Skeletal muscle satellite cell (primary cell): Measurements from ENCODE around the gene OLFML2B.

Experiments
- H3K27me3 ChIP-seq: 2 replicates; pipeline ENCODE4 v1.7.0; 2013; ENCODE audit warnings: low read length; ENCODE audit not compliant: control insufficient read depth, insufficient read depth
- H3K36me3 ChIP-seq: 2 replicates; pipeline ENCODE4 v1.7.0; 2013; ENCODE audit warnings: mild to moderate bottlenecking, control low read depth, low read length; ENCODE audit not compliant: insufficient read depth
- H3K4me1 ChIP-seq: 2 replicates; pipeline ENCODE4 v1.7.0; 2013; ENCODE audit warnings: low read length; ENCODE audit not compliant: control insufficient read depth, insufficient read depth
- H3K4me2 ChIP-seq: 2 replicates; pipeline ENCODE4 v1.7.0; 2013; ENCODE audit warnings: mild to moderate bottlenecking, low read length
- H3K4me3 ChIP-seq: 2 replicates; pipeline ENCODE4 v1.7.0; 2013; ENCODE audit warnings: low read length
- H3K9ac ChIP-seq: 2 replicates; pipeline ENCODE4 v1.7.0; 2013; ENCODE audit warnings: mild to moderate bottlenecking, low read depth, low read length, moderate library complexity
- H3K9me3 ChIP-seq: replicated peaks from 2 replicates; pipeline ENCODE4 v1.7.0; 2013; ENCODE audit warnings: mild to moderate bottlenecking, control low read depth, low read length

The OLFML2B gene

GRCh38 chr1:161941726-161942436, 81.8 kb downstream of the OLFML2B start:
- peaks cover 5% of the 10 kb centered on the region for H3K4me1 ChIP-seq
- H3K36me3 ChIP-seq = no peaks in the 10 kb centered on the region
- H3K4me3 ChIP-seq = no peak overlapping the region
- no peak overlapping the region for H3K9ac ChIP-seq
- H3K27me3 ChIP-seq = no peaks in the 10 kb centered on the region
- no peak overlapping the region for H3K4me2 ChIP-seq
- H3K9me3 ChIP-seq = no peaks in the 10 kb centered on the region

DNA sequence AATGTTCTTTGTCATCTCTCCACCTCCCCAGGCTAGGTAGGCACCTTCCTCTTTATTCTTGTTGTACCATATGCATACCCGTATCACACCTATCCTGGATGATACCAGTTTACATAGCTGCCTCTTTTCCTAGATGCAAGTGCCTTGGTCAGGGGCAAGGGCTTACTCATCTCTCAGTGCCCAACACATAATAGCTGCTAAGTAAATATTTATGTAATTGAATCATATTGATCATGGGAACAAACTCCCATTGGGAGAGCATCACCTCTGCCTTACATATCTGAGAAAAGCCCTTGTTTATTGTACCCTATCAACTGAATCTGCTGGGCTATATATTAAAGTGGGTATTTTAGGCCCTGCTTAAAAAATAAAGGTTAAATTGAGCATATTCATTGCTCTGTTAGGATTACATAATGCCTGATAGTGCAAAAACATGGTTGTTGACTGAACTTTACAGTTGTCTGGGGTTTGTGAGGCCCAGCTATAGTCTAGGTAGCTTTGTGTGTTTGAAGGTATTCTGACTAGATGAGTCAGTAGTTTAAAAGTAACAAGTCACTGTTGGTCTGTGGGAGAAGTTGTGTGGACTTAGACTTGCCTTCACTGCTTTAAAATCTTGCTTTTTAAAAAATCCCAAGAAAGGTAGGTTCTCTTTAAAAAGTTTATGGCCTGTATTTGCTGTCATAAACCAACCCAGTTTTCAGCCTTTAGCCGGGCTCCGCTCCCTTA, 82.6 kb downstream of the OLFML2B start:
- no peak overlapping the region for H3K4me3 ChIP-seq
- H3K9ac ChIP-seq = no peak overlapping the region
- H3K9me3 ChIP-seq = no peaks in the 10 kb centered on the region
- peaks cover 3% of the 10 kb centered on the region for H3K36me3 ChIP-seq
- H3K4me1 ChIP-seq = peaks cover 5% of the 10 kb centered on the region
- no peaks in the 10 kb centered on the region for H3K27me3 ChIP-seq
- no peak overlapping the region for H3K4me2 ChIP-seq

DNA sequence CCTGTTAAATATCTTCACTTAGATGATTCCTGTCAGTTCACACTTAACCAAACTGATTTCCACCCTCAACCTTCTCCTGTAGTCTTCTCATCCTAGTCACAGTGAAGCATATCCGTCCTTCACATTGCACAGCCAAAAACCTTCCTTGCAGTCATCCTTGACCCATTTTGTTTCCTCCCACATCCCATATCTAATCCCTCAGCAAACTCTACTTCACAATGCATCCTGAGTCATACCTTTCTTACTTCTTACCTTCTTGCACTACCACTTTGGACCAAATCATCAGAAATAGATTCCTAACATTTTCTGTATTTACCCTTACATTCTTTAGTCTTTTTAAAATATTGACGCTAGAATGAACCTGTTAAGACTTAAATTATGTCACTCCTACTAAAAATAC, 86.9 kb downstream of the OLFML2B start:
- Histone ChIP-seq H3K9me3 (no peaks in the 10 kb centered on the region), H3K4me1 (peaks cover 10% of the 10 kb centered on the region), H3K4me2 (no peak overlapping the region), H3K27me3 (no peaks in the 10 kb centered on the region), H3K4me3 (no peak overlapping the region), H3K9ac (no peak overlapping the region), H3K36me3 (peaks cover 3% of the 10 kb centered on the region)

- Histone ChIP-seq H3K36me3 (peaks cover 3% of the 10 kb centered on the region), H3K9ac (no peak overlapping the region), H3K4me1 (peaks cover 11% of the 10 kb centered on the region), H3K27me3 (no peaks in the 10 kb centered on the region), H3K4me3 (no peak overlapping the region), H3K4me2 (no peak overlapping the region), H3K9me3 (no peaks in the 10 kb centered on the region)
Measured at GRCh38 chr1:161935264-161935663, 88.4 kb downstream of the OLFML2B start.

- peaks cover 23% of the 10 kb centered on the region for H3K4me1 ChIP-seq
- H3K36me3 ChIP-seq = peaks cover 3% of the 10 kb centered on the region
- H3K9ac ChIP-seq = no peak overlapping the region
- H3K27me3 ChIP-seq = no peaks in the 10 kb centered on the region
- H3K4me2 ChIP-seq = no peak overlapping the region
- H3K4me3 ChIP-seq = no peak overlapping the region
- H3K9me3 ChIP-seq = no peaks in the 10 kb centered on the region
Measured at GRCh38 chr1:161933592-161934588, 89.8 kb downstream of the OLFML2B start.
